SU-DHL-6 (cell line): ENCODE results near the gene CTU2.

Experiments used
- H2AFZ ChIP-seq: fragments of 200-600 bp; sonication (generic); 2 replicates; pipeline ENCODE4 v1.6.1; 2014; ENCODE audit warnings: low read depth, mild to moderate bottlenecking, moderate library complexity, mixed read lengths, antibody characterized with exemption, low read length; ENCODE audit not compliant: severe bottlenecking
- H3F3A ChIP-seq: fragments of 200-600 bp; shearing (Covaris generic); 2 replicates; pipeline ENCODE4 v1.6.0; 2016; ENCODE audit warnings: antibody characterized with exemption, mild to moderate bottlenecking; ENCODE audit not compliant: insufficient read depth
- H3K27ac ChIP-seq: fragments of 200-600 bp; sonication (generic); 2 replicates; pipeline ENCODE4 v1.5.1; 2016; ENCODE audit warnings: low read depth, mild to moderate bottlenecking, low read length, moderate library complexity, mixed read lengths
- H3K27me3 ChIP-seq: fragments of 200-600 bp; sonication (generic), shearing (Covaris generic); 2 replicates; pipeline ENCODE4 v1.6.0; 2014; ENCODE audit warnings: mild to moderate bottlenecking, low read length
- H3K36me3 ChIP-seq: fragments of 200-600 bp; sonication (generic); 2 replicates; pipeline ENCODE4 v1.6.1; 2014; ENCODE audit warnings: mild to moderate bottlenecking, low read length, mixed read lengths
- H3K4me2 ChIP-seq: fragments of 300-600, 200-600 bp; shearing (Covaris generic), sonication (generic); 2 replicates; pipeline ENCODE4 v1.6.0; 2014; ENCODE audit warnings: low read length, low read depth, mild to moderate bottlenecking; ENCODE audit not compliant: poor library complexity, severe bottlenecking
- H3K4me3 ChIP-seq: fragments of 200-600 bp; sonication (generic); 2 replicates; pipeline ENCODE4 v1.5.1; 2014; ENCODE audit warnings: antibody characterized with exemption, low read length, mild to moderate bottlenecking, mixed read lengths; ENCODE audit not compliant: insufficient read depth, poor library complexity, severe bottlenecking
- H3K79me2 ChIP-seq: fragments of 200-600 bp; sonication (generic); 2 replicates; pipeline ENCODE4 v1.6.1; 2014; ENCODE audit warnings: mild to moderate bottlenecking, low read length, moderate library complexity; ENCODE audit not compliant: insufficient read depth
- H3K9ac ChIP-seq: fragments of 200-600 bp; sonication (generic); 2 replicates; pipeline ENCODE4 v1.7.0; 2014; ENCODE audit warnings: mild to moderate bottlenecking, low read length
- H3K9me2 ChIP-seq: fragments of 200-600 bp; sonication (generic); replicated peaks from 2 replicates; pipeline ENCODE4 v1.6.1; 2014; ENCODE audit warnings: low read length; ENCODE audit not compliant: insufficient read depth
- H3K9me3 ChIP-seq: fragments of 200-600 bp; sonication (generic); 2 replicates; pipeline ENCODE4 v1.6.1; 2014; ENCODE audit warnings: low read length, mixed read lengths; ENCODE audit not compliant: insufficient read depth
- H4K20me1 ChIP-seq: fragments of 200-600 bp; sonication (generic); 2 replicates; pipeline ENCODE4 v1.6.1; 2014; ENCODE audit warnings: low read depth, mild to moderate bottlenecking, antibody characterized with exemption, low read length, moderate library complexity, mixed read lengths
- EZH2phosphoT487 ChIP-seq: fragments of 200-600 bp; sonication (generic), shearing (Covaris generic); conservative IDR thresholded peaks from 2 replicates; pipeline ENCODE4 v1.6.1; 2018; ENCODE audit warnings: mild to moderate bottlenecking, antibody characterized with exemption, low read length, moderate library complexity, mixed read lengths
- TF ChIP-seq, protein P1 (sequence below): fragments of 200-600 bp; sonication (generic); IDR thresholded peaks from one replicate; pipeline ENCODE4 v1.5.1; 2017; ENCODE audit warnings: antibody characterized with exemption, mild to moderate bottlenecking, low read length, moderate library complexity; ENCODE audit not compliant: insufficient read depth, poor library complexity, severe bottlenecking

Gene CTU2

DNA sequence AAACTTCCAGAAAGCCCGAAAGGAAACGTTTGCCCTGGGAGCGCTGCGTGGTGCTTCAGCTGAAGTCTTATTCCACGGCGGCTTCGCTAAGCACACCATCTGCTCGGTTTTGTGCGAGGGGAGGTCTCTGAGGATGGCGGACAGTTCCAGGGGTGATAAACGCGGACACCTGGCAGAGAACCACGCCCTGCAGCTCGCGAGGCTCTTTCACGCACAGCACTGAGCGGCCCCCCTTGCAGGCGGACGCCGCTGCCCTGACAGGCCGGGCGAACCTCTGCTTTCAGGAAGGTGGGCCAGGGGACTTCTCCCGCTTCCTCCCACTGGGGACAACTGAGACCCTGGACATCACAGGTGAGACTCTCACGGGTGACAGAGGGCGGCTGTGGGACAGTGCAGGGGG lies 47.1 kb upstream of the CTU2 start:
- peaks cover 11% of the 10 kb centered on the region for H3F3A ChIP-seq
- H3K9me2 ChIP-seq = no peaks in the 10 kb centered on the region
- no peaks in the 10 kb centered on the region for H3K27me3 ChIP-seq
- H4K20me1 ChIP-seq = 0 out of 2 replicates have a peak, but pooled peaks cover 2% of the 10 kb centered on the region
- H3K79me2 ChIP-seq = peaks cover 36% of the 10 kb centered on the region
- no peak overlapping the region for H3K27ac ChIP-seq
- H3K9ac ChIP-seq = no peak overlapping the region
- H2AFZ ChIP-seq = no peak overlapping the region
- H3K36me3 ChIP-seq = no peaks in the 10 kb centered on the region
- TF ChIP-seq, protein P1, sequence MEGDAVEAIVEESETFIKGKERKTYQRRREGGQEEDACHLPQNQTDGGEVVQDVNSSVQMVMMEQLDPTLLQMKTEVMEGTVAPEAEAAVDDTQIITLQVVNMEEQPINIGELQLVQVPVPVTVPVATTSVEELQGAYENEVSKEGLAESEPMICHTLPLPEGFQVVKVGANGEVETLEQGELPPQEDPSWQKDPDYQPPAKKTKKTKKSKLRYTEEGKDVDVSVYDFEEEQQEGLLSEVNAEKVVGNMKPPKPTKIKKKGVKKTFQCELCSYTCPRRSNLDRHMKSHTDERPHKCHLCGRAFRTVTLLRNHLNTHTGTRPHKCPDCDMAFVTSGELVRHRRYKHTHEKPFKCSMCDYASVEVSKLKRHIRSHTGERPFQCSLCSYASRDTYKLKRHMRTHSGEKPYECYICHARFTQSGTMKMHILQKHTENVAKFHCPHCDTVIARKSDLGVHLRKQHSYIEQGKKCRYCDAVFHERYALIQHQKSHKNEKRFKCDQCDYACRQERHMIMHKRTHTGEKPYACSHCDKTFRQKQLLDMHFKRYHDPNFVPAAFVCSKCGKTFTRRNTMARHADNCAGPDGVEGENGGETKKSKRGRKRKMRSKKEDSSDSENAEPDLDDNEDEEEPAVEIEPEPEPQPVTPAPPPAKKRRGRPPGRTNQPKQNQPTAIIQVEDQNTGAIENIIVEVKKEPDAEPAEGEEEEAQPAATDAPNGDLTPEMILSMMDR = no peak
- TF ChIP-seq EZH2phosphoT487 = no peak
- no peak overlapping the region for H3K4me2 ChIP-seq
- no peaks in the 10 kb centered on the region for H3K9me3 ChIP-seq
- no peak overlapping the region for H3K4me3 ChIP-seq

DNA sequence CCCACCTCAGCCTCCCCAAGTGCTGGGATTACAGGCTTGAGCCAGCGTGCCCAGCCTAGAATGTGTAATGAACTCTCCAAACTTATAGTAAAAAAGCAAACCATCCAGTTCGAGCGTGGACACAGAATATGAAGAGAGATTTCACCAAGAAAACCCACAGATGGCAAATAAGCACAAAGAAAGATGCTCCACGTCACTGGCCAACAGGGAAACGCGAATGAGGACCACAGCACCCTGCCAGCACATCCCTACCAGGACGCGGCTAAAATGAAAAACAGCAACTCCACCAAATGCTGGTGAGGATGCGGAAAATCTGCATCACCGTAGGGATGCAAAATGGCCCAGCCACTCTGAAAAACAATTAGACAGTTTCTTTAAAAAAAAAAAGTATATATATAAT lies 44.8 kb upstream of the CTU2 start:
- Histone ChIP-seq H3K79me2 (peaks cover 36% of the 10 kb centered on the region), H2AFZ (no peak overlapping the region), H3K27me3 (no peaks in the 10 kb centered on the region), H3K4me3 (peak overlapping the region; percentile 23), H3K9me3 (no peaks in the 10 kb centered on the region), H3K27ac (peak overlapping the region; percentile 57), H4K20me1 (0 out of 2 replicates have a peak, but pooled peaks cover 2% of the 10 kb centered on the region), H3K4me2 (peak overlapping the region; percentile 91), H3K9me2 (no peaks in the 10 kb centered on the region), H3K9ac (peak overlapping the region; percentile 20; the same call in 1 of the 2 replicates), H3F3A (peaks cover 21% of the 10 kb centered on the region), H3K36me3 (no peaks in the 10 kb centered on the region)
- TF ChIP-seq, protein P1 = no peak
- TF ChIP-seq EZH2phosphoT487 = no peak

DNA sequence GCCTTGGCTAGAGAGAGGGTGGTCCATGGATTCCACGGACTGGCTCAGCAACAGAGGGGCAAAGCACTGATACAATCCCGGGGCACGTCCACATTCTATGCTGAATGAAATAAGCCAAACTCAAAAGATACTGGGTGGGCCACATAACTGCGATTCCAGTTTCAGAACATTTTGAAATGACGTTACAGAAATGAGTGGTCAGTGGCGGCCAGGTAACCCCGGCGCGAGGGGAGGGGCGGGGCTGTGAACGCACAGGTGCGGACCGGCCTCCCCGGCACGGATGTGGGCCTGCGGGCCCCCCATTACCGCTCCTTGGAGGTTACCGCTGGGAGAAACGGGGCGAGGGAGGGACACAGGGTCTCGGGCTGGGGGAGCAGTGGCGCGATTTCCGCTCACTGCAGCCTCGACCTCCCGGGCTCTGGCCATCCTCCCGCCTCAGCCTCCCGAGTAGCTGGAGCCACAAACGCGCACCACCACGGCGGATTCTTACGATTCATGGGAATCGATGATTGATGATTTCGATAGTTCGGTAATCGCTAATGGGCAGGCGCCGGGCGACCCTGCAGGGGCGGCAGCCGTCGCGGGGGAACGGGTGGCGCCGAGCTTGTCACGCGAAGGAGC lies 44.0 kb upstream of the CTU2 start:
- Histone ChIP-seq H3K36me3 (no peaks in the 10 kb centered on the region), H2AFZ (no peak overlapping the region), H3K27me3 (no peaks in the 10 kb centered on the region), H3K27ac (peak overlapping the region; percentile 66), H4K20me1 (0 out of 2 replicates have a peak, but pooled peaks cover 2% of the 10 kb centered on the region), H3F3A (peaks cover 21% of the 10 kb centered on the region), H3K9ac (peak overlapping the region; percentile 94), H3K9me3 (no peaks in the 10 kb centered on the region), H3K4me3 (peak overlapping the region; percentile 76), H3K4me2 (peak overlapping the region; percentile 91), H3K9me2 (no peaks in the 10 kb centered on the region), H3K79me2 (peaks cover 36% of the 10 kb centered on the region)
- TF ChIP-seq, protein P1 = no peak
- TF ChIP-seq EZH2phosphoT487 = no peak
